ENCODE data around the gene PCYT1B.

DNA sequence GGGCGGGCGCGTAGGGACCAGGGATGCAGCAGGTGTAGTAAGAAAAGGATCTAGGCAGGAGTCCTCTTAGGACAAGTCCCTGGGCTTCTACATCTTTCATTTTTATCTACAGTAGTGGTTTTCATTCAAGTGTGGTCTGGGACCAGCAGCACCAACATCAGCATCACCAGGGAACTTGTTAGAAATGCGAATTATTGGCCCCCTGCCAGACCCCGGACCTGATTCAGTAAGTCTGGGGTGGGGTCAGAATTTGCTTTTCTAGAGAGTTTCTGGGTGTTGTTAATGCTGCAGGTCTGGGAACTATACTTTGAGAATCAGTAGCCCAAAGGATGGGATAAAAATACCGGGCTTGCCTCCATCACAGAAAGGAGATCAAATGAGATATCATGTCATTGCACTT is 1.3 kb upstream of the PCYT1B start:
- TF ChIP-seq, protein P1, sequence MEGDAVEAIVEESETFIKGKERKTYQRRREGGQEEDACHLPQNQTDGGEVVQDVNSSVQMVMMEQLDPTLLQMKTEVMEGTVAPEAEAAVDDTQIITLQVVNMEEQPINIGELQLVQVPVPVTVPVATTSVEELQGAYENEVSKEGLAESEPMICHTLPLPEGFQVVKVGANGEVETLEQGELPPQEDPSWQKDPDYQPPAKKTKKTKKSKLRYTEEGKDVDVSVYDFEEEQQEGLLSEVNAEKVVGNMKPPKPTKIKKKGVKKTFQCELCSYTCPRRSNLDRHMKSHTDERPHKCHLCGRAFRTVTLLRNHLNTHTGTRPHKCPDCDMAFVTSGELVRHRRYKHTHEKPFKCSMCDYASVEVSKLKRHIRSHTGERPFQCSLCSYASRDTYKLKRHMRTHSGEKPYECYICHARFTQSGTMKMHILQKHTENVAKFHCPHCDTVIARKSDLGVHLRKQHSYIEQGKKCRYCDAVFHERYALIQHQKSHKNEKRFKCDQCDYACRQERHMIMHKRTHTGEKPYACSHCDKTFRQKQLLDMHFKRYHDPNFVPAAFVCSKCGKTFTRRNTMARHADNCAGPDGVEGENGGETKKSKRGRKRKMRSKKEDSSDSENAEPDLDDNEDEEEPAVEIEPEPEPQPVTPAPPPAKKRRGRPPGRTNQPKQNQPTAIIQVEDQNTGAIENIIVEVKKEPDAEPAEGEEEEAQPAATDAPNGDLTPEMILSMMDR (IDR thresholded peaks at IDR 0.05): no peak
- TF ChIP-seq POLR2A (IDR thresholded peaks at IDR 0.05): no peak

Measured in lower leg skin (tissue), 3 donors.